SK-N-SH treated with all-trans-retinoic acid at 6 μM for 48 hours (cell line): ENCODE results near the gene CLN5.
A peak's percentile ranks its signal among the peaks of the same experiment; 100 is the strongest.

Experiments used
- ATAC-seq: fragments of 200-7000 bp; cut with Tn5 transposase; 3 replicates; pipeline ENCODE4 v1.9.1; 2020; ENCODE audit warnings: mild to moderate bottlenecking, moderate library complexity
- ARNTL ChIP-seq: fragments of 450-650 bp; formaldehyde crosslinking; IDR thresholded peaks from 2 replicates; pipeline ENCODE4 v1.5.0; 2020; ENCODE audit warnings: low read depth, mild to moderate bottlenecking, moderate library complexity, borderline replicate concordance
- BACH2 ChIP-seq: fragments of 250-450 bp; sonication (Bioruptor Pico); IDR thresholded peaks from 2 replicates; pipeline ENCODE4 v1.9.0; 2021; ENCODE audit warnings: mild to moderate bottlenecking, borderline replicate concordance
- CSDC2 ChIP-seq: fragments of 250-450 bp; sonication (Bioruptor Pico); IDR thresholded peaks from 2 replicates; pipeline ENCODE4 v1.5.0; 2020; ENCODE audit warnings: mild to moderate bottlenecking, moderate library complexity
- ESRRG ChIP-seq: fragments of 250-450 bp; sonication (Bioruptor Pico); IDR thresholded peaks from 2 replicates; pipeline ENCODE4 v1.6.1; 2021; ENCODE audit warnings: mild to moderate bottlenecking
- GLIS3 ChIP-seq: fragments of 250-450 bp; sonication (Bioruptor Pico); IDR thresholded peaks from 2 replicates; pipeline ENCODE4 v1.5.0; 2020; ENCODE audit warnings: mild to moderate bottlenecking, moderate library complexity
- ISL1 ChIP-seq: fragments of 250-450 bp; sonication (Bioruptor Pico); IDR thresholded peaks from 2 replicates; pipeline ENCODE4 v2.1.2; 2022; ENCODE audit warnings: mild to moderate bottlenecking, moderate library complexity
- OSR1 ChIP-seq: fragments of 250-450 bp; sonication (Bioruptor Pico); IDR thresholded peaks from 2 replicates; pipeline ENCODE4 v1.8.0; 2022; ENCODE audit warnings: moderate library complexity, mild to moderate bottlenecking, inconsistent platforms
- PPARA ChIP-seq: fragments of 250-450 bp; sonication (Bioruptor Pico); IDR thresholded peaks from 2 replicates; pipeline ENCODE4 v1.5.0; 2020; ENCODE audit warnings: mild to moderate bottlenecking, borderline replicate concordance
- RARB ChIP-seq: fragments of 250-450 bp; sonication (Bioruptor Pico); IDR thresholded peaks from 2 replicates; pipeline ENCODE4 v1.8.0; 2021; ENCODE audit warnings: mild to moderate bottlenecking, moderate library complexity
- SNAI2 ChIP-seq: fragments of 250-450 bp; sonication (Bioruptor Pico); IDR thresholded peaks from 2 replicates; pipeline ENCODE4 v1.5.0; 2020; ENCODE audit warnings: mild to moderate bottlenecking, moderate library complexity
- TCF4 ChIP-seq: fragments of 250-450 bp; sonication (Bioruptor Pico); IDR thresholded peaks from 2 replicates; pipeline ENCODE4 v1.8.0; 2021; ENCODE audit warnings: mild to moderate bottlenecking, moderate library complexity, borderline replicate concordance
- TOX ChIP-seq: fragments of 250-450 bp; sonication (Bioruptor Pico); IDR thresholded peaks from 2 replicates; pipeline ENCODE4 v1.8.0; 2021; ENCODE audit warnings: mild to moderate bottlenecking, moderate library complexity, borderline replicate concordance
- ZC3H10 ChIP-seq: fragments of 250-450 bp; sonication (Bioruptor Pico); IDR thresholded peaks from 2 replicates; pipeline ENCODE4 v1.5.1; 2021; ENCODE audit warnings: mild to moderate bottlenecking, moderate library complexity
- ZFP3 ChIP-seq: fragments of 250-450 bp; sonication (Bioruptor Pico); IDR thresholded peaks from 2 replicates; pipeline ENCODE4 v1.5.0; 2020; ENCODE audit warnings: mild to moderate bottlenecking, moderate library complexity
- ZFP30 ChIP-seq: fragments of 450-650 bp; formaldehyde crosslinking; IDR thresholded peaks from 2 replicates; pipeline ENCODE4 v1.5.0; 2022; ENCODE audit warnings: mild to moderate bottlenecking, moderate library complexity
- ZNF565 ChIP-seq: fragments of 450-650 bp; formaldehyde crosslinking; conservative IDR thresholded peaks from 2 replicates; pipeline ENCODE4 v1.5.0; 2020; ENCODE audit warnings: low read depth, mild to moderate bottlenecking, moderate library complexity
- ZNF70 ChIP-seq: fragments of 450-650 bp; formaldehyde crosslinking; IDR thresholded peaks from 2 replicates; pipeline ENCODE4 v1.5.0; 2020; ENCODE audit warnings: mild to moderate bottlenecking, moderate library complexity
- ZNF8 ChIP-seq: fragments of 450-650 bp; formaldehyde crosslinking; IDR thresholded peaks from 2 replicates; pipeline ENCODE4 v1.5.0; 2020; ENCODE audit warnings: mild to moderate bottlenecking, moderate library complexity
- TF ChIP-seq, protein P1 (sequence below): fragments of 250-450 bp; sonication (Bioruptor Pico); IDR thresholded peaks from 2 replicates; pipeline ENCODE4 v1.5.0; 2020; ENCODE audit warnings: mild to moderate bottlenecking, moderate library complexity
- TF ChIP-seq, protein P2 (sequence below): fragments of 250-450 bp; sonication (Bioruptor Pico); IDR thresholded peaks from 2 replicates; pipeline ENCODE4 v1.8.0; 2020; ENCODE audit warnings: mild to moderate bottlenecking, moderate library complexity, borderline replicate concordance
- TF ChIP-seq, protein P3 (sequence below): fragments of 250-450 bp; sonication (Bioruptor Pico); IDR thresholded peaks from 2 replicates; pipeline ENCODE4 v1.5.1; 2021; ENCODE audit warnings: mild to moderate bottlenecking, moderate library complexity
- TF ChIP-seq, protein P4 (sequence below): fragments of 250-450 bp; sonication (Bioruptor Pico); IDR thresholded peaks from 2 replicates; pipeline ENCODE4 v1.5.1; 2020; ENCODE audit warnings: low read depth, mild to moderate bottlenecking, moderate library complexity

CLN5 gene

DNA sequence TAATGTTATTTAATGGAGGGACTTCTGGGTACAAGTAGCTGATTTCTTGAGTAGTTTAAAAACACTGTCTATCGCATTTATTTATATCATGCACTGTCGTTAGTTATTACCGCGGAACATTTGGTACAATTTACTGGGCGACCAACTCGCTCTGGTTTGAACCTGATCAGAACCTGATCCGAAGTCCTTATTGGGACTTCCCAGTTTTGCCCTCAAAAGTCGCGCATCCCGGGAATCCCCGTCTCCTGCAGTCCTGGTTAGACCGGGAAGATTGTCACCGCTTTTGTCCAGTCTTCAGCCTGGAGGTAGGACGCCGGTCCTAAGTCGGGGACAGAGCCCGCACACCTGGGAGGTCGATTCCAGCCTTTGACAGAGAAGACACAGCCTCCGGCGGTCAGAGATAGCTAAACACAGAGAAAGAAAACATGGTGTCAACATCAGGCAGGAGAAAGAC, 694 bp downstream of the CLN5 start:
- peak; percentile 32 for ATAC-seq
- TF ChIP-seq ZFP3: no peak
- no peak for TF ChIP-seq ZNF8 (CRISPR knock-in tag)
- no peak for TF ChIP-seq ZNF565
- TF ChIP-seq GLIS3 (CRISPR knock-in tag): no peak
- TF ChIP-seq ARNTL (CRISPR knock-in tag): no peak
- no peak for TF ChIP-seq PPARA (CRISPR knock-in tag)
- no peak for TF ChIP-seq CSDC2 (CRISPR knock-in tag)
- no peak for TF ChIP-seq BACH2 (CRISPR knock-in tag)
- TF ChIP-seq RARB: no peak
- TF ChIP-seq ZFP30 (CRISPR knock-in tag): no peak

DNA sequence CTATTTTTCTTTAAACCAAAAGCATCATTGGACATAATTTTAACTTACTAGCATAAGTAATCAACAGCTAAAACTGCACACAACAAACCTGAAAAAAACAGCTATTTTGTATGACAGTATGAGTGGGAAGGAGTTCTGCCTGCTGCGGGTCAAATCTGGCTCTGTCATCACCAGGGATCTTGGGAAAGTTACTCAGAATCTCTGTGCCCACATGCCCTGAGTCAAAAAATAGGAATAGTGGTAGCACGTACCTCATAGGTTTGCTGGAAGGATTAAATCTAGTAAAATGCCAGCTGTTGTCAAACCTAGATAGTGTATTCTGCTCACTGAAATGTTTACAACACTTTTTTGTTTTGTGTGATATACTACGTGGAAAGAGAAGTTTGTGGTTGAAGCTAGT, 1.1 kb downstream of the CLN5 start:
- 0 out of 3 replicates have a peak, but pooled peaks have one; percentile 2 for ATAC-seq
- TF ChIP-seq GLIS3 (CRISPR knock-in tag) (no peak), ZNF8 (CRISPR knock-in tag) (no peak), OSR1 (CRISPR knock-in tag) (no peak), RARB (no peak), ISL1 (CRISPR knock-in tag) (no peak), ARNTL (CRISPR knock-in tag) (no peak), TOX (CRISPR knock-in tag) (no peak), ZC3H10 (CRISPR knock-in tag) (no peak), ZNF565 (no peak), ESRRG (CRISPR knock-in tag) (no peak), PPARA (CRISPR knock-in tag) (no peak), CSDC2 (CRISPR knock-in tag) (no peak), SNAI2 (no peak)
- TF ChIP-seq, protein P1, sequence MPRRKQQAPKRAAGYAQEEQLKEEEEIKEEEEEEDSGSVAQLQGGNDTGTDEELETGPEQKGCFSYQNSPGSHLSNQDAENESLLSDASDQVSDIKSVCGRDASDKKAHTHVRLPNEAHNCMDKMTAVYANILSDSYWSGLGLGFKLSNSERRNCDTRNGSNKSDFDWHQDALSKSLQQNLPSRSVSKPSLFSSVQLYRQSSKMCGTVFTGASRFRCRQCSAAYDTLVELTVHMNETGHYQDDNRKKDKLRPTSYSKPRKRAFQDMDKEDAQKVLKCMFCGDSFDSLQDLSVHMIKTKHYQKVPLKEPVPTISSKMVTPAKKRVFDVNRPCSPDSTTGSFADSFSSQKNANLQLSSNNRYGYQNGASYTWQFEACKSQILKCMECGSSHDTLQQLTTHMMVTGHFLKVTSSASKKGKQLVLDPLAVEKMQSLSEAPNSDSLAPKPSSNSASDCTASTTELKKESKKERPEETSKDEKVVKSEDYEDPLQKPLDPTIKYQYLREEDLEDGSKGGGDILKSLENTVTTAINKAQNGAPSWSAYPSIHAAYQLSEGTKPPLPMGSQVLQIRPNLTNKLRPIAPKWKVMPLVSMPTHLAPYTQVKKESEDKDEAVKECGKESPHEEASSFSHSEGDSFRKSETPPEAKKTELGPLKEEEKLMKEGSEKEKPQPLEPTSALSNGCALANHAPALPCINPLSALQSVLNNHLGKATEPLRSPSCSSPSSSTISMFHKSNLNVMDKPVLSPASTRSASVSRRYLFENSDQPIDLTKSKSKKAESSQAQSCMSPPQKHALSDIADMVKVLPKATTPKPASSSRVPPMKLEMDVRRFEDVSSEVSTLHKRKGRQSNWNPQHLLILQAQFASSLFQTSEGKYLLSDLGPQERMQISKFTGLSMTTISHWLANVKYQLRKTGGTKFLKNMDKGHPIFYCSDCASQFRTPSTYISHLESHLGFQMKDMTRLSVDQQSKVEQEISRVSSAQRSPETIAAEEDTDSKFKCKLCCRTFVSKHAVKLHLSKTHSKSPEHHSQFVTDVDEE (CRISPR knock-in tag): no peak
- TF ChIP-seq, protein P2, sequence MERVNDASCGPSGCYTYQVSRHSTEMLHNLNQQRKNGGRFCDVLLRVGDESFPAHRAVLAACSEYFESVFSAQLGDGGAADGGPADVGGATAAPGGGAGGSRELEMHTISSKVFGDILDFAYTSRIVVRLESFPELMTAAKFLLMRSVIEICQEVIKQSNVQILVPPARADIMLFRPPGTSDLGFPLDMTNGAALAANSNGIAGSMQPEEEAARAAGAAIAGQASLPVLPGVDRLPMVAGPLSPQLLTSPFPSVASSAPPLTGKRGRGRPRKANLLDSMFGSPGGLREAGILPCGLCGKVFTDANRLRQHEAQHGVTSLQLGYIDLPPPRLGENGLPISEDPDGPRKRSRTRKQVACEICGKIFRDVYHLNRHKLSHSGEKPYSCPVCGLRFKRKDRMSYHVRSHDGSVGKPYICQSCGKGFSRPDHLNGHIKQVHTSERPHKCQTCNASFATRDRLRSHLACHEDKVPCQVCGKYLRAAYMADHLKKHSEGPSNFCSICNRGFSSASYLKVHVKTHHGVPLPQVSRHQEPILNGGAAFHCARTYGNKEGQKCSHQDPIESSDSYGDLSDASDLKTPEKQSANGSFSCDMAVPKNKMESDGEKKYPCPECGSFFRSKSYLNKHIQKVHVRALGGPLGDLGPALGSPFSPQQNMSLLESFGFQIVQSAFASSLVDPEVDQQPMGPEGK (CRISPR knock-in tag): no peak
- TF ChIP-seq, protein P3, sequence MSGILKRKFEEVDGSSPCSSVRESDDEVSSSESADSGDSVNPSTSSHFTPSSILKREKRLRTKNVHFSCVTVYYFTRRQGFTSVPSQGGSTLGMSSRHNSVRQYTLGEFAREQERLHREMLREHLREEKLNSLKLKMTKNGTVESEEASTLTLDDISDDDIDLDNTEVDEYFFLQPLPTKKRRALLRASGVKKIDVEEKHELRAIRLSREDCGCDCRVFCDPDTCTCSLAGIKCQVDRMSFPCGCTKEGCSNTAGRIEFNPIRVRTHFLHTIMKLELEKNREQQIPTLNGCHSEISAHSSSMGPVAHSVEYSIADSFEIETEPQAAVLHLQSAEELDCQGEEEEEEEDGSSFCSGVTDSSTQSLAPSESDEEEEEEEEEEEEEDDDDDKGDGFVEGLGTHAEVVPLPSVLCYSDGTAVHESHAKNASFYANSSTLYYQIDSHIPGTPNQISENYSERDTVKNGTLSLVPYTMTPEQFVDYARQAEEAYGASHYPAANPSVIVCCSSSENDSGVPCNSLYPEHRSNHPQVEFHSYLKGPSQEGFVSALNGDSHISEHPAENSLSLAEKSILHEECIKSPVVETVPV (CRISPR knock-in tag): no peak

DNA sequence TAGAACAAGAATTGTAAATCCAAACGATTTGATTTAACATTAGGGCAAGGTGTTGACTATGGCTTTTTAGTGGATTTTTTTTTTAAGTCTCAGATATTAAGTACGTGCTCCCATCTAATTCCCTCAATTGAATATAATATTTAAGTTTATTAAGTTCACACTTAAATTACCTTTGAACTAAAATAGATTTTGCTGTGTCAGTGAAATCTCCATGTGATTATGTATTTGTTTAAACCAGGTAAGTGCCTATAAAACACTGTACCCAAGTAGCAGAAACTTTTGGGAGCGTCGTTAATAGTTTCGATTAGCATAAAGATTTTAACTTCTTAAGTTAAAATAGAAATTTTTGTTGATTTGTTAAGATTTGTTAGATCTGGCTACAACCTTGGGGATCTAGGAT, 1.6 kb downstream of the CLN5 start:
- no peak for ATAC-seq
- TF ChIP-seq, protein P3 (CRISPR knock-in tag): no peak

DNA sequence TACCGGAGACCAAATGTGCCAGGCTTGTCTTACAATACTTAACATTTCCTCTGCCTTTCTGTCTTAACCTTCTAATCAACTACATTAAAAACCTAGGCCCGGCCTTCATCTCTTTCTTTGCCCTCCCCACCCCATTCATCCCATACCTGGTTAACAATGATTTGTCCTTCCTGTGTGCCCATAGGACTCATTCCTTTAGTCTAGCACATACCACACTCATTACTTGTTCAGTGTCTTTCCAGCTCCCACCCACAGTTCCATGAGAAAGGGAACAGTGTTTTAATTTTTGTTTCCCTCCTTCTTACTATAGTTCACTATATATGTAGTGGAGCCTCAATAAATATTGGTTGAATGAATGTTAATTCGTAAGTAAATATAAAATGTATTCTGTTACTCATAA, 2.4 kb downstream of the CLN5 start:
- ATAC-seq: no peak
- TF ChIP-seq ZFP30 (CRISPR knock-in tag) (no peak), ARNTL (CRISPR knock-in tag) (no peak), PPARA (CRISPR knock-in tag) (no peak), ZNF565 (no peak), ISL1 (CRISPR knock-in tag) (no peak), TOX (CRISPR knock-in tag) (no peak), ZC3H10 (CRISPR knock-in tag) (no peak), TCF4 (no peak), ZNF8 (CRISPR knock-in tag) (no peak), OSR1 (CRISPR knock-in tag) (no peak), ZNF70 (CRISPR knock-in tag) (no peak)
- TF ChIP-seq, protein P3 (CRISPR knock-in tag): no peak
- TF ChIP-seq, protein P4, sequence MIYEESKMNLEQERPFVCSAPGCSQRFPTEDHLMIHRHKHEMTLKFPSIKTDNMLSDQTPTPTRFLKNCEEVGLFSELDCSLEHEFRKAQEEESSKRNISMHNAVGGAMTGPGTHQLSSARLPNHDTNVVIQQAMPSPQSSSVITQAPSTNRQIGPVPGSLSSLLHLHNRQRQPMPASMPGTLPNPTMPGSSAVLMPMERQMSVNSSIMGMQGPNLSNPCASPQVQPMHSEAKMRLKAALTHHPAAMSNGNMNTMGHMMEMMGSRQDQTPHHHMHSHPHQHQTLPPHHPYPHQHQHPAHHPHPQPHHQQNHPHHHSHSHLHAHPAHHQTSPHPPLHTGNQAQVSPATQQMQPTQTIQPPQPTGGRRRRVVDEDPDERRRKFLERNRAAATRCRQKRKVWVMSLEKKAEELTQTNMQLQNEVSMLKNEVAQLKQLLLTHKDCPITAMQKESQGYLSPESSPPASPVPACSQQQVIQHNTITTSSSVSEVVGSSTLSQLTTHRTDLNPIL (CRISPR knock-in tag): no peak
- TF ChIP-seq, all 23 proteins: peak for 0
